ENCODE data around the gene C1orf116.

Gene C1orf116

GRCh38 chr1:207014728-207015127, 17.8 kb downstream of the C1orf116 start:
- no peak overlapping the region for H3K27ac ChIP-seq
- DNase-seq (ENCODE audit: low spot score) = no peak
- CTCF ChIA-PET = interaction anchor here (1.2 kb wide), 1 partner anchor 390 kb away, joined by 4 read pairs; no protein-coding TSS in a partner anchor
- no peak for TF ChIP-seq CTCF (conservative IDR thresholded peaks at IDR 0.05; ENCODE audit: low read depth)
- POLR2A ChIA-PET (ENCODE audit: low non-redundant PET) = no interaction called here

GRCh38 chr1:207013321-207014085, 19.1 kb downstream of the C1orf116 start:
- ChIA-PET POLR2A (ENCODE audit: low non-redundant PET) (no interaction called here), CTCF (interaction anchor here (1.0 kb wide), 1 partner anchor 36 kb away, joined by 5 read pairs; no protein-coding TSS in a partner anchor)
- TF ChIP-seq CTCF (conservative IDR thresholded peaks at IDR 0.05; ENCODE audit: low read depth) = no peak
- no peak for DNase-seq (ENCODE audit: low spot score)
- H3K27ac ChIP-seq = no peak overlapping the region

- ChIA-PET POLR2A (ENCODE audit: low non-redundant PET) (no interaction called here), CTCF (no interaction called here)
- H3K27ac ChIP-seq = no peak overlapping the region
- TF ChIP-seq CTCF (conservative IDR thresholded peaks at IDR 0.05; ENCODE audit: low read depth) = no peak
- no peak for DNase-seq (ENCODE audit: low spot score)
These were observed 21.8 kb downstream of the C1orf116 start for GRCh38 chr1:207010726-207011125.

- H3K27ac ChIP-seq = peak overlapping the region; percentile 94; the same call in 1 of the 2 replicates
- ChIA-PET POLR2A (ENCODE audit: low non-redundant PET) (no interaction called here), CTCF (interaction anchor here (0.6 kb wide), 2 partner anchors 359 to 403 kb away, joined by 3 to 6 read pairs; no protein-coding TSS in a partner anchor)
- TF ChIP-seq CTCF (conservative IDR thresholded peaks at IDR 0.05; ENCODE audit: low read depth) = no peak
- no peak for DNase-seq (ENCODE audit: low spot score)
These were observed 22.6 kb downstream of the C1orf116 start for GRCh38 chr1:207009945-207010344.

- TF ChIP-seq CTCF (conservative IDR thresholded peaks at IDR 0.05; ENCODE audit: low read depth) = no peak
- DNase-seq (ENCODE audit: low spot score) = no peak
- peak overlapping the region; percentile 94; the same call in 1 of the 2 replicates for H3K27ac ChIP-seq
- POLR2A ChIA-PET (ENCODE audit: low non-redundant PET) = no interaction called here
- CTCF ChIA-PET = interaction anchor here (0.6 kb wide), 2 partner anchors 359 to 402 kb away, joined by 3 to 6 read pairs; no protein-coding TSS in a partner anchor
These were observed 23.2 kb downstream of the C1orf116 start for GRCh38 chr1:207009182-207009850.

- ChIA-PET CTCF (interaction anchor here (0.8 kb wide), 1 partner anchor 95 kb away, joined by 3 read pairs; no protein-coding TSS in a partner anchor), POLR2A (ENCODE audit: low non-redundant PET) (no interaction called here)
- no peak for TF ChIP-seq CTCF (conservative IDR thresholded peaks at IDR 0.05; ENCODE audit: low read depth)
- DNase-seq (ENCODE audit: low spot score) = peak; percentile 95
- peak overlapping the region; percentile 94 for H3K27ac ChIP-seq
These were observed 25.1 kb downstream of the C1orf116 start for GRCh38 chr1:207007352-207008033.
